BJ (cell line): ENCODE measurements around the gene FBXL14. TPM values are rescaled to one million over a fixed set of nuclear protein-coding genes. Genes with fewer than 3 reads are reported as not detected.
A peak's percentile ranks its signal among the peaks of the same experiment; 100 is the strongest.
"Not testable (repeated sequence)": the region's sequence is repeated elsewhere in the genome, so short reads cannot be mapped to it uniquely, and the experiment has no call there.

Source experiments
- CTCF ChIA-PET: fragments of 350-600 bp; formaldehyde crosslinking; extraction: SDS; loops from one replicate; lab custom pipeline; 2021; ENCODE audit warnings: antibody characterized with exemption, inconsistent platforms; lab: Yijun Ruan, JAX
- POLR2A ChIA-PET: fragments of 300-600 bp; sonication (Branson Sonifier 250); formaldehyde crosslinking; extraction: SDS; loops from one replicate; lab custom pipeline; 2021; ENCODE audit warnings: antibody characterized with exemption; lab: Charles Lee
- DNase-seq: peaks from one replicate; pipeline ENCODE4 v3.0.0-alpha.2; 2011; ENCODE audit warnings: low read depth
- H3K27me3 ChIP-seq: 2 replicates; pipeline ENCODE4 v1.6.0; 2011; ENCODE audit warnings: low read length; ENCODE audit not compliant: control insufficient read depth, insufficient read depth
- H3K36me3 ChIP-seq: 2 replicates; pipeline ENCODE4 v1.5.1; 2011; ENCODE audit warnings: low read length; ENCODE audit not compliant: control insufficient read depth, insufficient read depth
- H3K4me3 ChIP-seq: 2 replicates; pipeline ENCODE4 v1.5.1; 2011; ENCODE audit warnings: low read depth, mild to moderate bottlenecking, control low read depth, low read length
- polyA plus RNA-seq: library from polyadenylated mRNA; depleted of rRNA; stranded (reverse); fragments of >200 nt; gene quantifications from 2 replicates; pipeline ENCODE4 v1.2.3, GENCODE V29; 2011
- TF ChIP-seq, protein P1 (sequence below): IDR thresholded peaks from 2 replicates; pipeline ENCODE4 v1.5.1; 2011; ENCODE audit warnings: low read depth, mild to moderate bottlenecking, control low read depth, inconsistent platforms, low read length, moderate library complexity; ENCODE audit not compliant: insufficient read depth

Gene FBXL14
- polyA plus RNA-seq, 1 experiment, result 9.4 TPM

DNA sequence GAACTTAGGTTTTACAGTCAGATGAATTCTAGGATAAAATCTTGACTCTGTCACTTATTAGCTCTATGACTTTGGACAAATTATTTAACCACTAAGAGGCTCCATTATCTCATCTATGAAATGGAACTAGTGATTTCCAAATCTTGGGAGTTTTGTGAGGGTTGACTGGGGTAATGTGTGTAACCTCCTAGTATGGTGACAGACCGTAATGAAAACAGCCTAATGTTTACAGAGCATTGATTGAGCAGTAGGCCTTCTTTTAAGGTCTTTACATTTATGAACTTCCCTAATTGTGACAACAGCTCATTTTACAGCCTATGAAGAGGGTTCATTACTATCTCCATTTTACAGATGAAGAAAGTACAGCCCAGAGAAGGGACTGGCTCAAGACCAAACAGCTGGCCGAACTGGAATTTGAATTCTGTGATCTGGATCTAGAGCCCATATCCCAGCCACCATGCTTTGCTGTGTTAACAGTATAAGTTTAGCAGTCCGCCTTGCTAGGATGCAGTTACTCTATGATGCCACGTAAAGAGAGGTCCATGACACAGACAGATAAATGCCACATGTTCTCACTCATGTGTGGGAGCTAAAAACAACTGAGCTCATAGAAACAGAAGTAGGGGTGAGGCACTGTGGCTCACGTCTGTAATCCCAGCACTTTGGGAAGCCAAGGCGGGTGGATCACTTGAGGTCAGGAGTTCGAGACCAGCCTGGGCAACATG is 9.1 kb upstream of the FBXL14 start:
- Histone ChIP-seq H3K4me3 (no peak overlapping the region), H3K27me3 (no peaks in the 10 kb centered on the region), H3K36me3 (no peaks in the 10 kb centered on the region)
- CTCF ChIA-PET, result interaction anchor here (0.6 to 2.5 kb wide), 7 partner anchors 11 to 485 kb away, joined by 3 to 10 read pairs (median 7); no protein-coding TSS in a partner anchor
- DNase-seq, result no peak
- POLR2A ChIA-PET, result interaction anchor here (0.6 kb wide), 1 partner anchor 18 kb away, joined by 5 read pairs; no protein-coding TSS in a partner anchor
- TF ChIP-seq, protein P1, sequence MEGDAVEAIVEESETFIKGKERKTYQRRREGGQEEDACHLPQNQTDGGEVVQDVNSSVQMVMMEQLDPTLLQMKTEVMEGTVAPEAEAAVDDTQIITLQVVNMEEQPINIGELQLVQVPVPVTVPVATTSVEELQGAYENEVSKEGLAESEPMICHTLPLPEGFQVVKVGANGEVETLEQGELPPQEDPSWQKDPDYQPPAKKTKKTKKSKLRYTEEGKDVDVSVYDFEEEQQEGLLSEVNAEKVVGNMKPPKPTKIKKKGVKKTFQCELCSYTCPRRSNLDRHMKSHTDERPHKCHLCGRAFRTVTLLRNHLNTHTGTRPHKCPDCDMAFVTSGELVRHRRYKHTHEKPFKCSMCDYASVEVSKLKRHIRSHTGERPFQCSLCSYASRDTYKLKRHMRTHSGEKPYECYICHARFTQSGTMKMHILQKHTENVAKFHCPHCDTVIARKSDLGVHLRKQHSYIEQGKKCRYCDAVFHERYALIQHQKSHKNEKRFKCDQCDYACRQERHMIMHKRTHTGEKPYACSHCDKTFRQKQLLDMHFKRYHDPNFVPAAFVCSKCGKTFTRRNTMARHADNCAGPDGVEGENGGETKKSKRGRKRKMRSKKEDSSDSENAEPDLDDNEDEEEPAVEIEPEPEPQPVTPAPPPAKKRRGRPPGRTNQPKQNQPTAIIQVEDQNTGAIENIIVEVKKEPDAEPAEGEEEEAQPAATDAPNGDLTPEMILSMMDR, result no peak

DNA sequence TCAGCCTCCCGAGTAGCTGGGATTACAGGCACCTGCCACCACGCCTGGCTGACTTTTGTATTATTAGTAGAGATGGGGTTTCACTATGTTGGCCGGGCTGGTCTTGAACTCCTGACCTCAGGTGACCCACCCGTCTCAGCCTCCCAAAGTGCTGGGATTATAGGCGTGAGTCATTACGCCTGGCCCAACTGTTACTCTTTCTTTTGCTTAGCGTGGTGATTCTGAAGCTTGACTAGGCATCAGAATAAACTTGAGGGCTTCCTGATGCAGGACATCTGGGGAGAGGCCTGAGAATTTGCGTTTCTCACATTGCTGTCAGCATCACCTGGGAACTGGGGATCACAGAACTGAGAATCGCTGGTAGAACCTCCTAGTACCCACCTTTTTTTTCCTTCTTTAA is 8.3 kb upstream of the FBXL14 start:
- H3K27me3 ChIP-seq, DNase-seq, H3K4me3 ChIP-seq, POLR2A ChIA-PET, H3K36me3 ChIP-seq: not testable (repeated sequence)
- CTCF ChIA-PET, result interaction anchor here (0.6 to 2.5 kb wide), 5 partner anchors 10 to 484 kb away, joined by 3 to 10 read pairs (median 9); no protein-coding TSS in a partner anchor

DNA sequence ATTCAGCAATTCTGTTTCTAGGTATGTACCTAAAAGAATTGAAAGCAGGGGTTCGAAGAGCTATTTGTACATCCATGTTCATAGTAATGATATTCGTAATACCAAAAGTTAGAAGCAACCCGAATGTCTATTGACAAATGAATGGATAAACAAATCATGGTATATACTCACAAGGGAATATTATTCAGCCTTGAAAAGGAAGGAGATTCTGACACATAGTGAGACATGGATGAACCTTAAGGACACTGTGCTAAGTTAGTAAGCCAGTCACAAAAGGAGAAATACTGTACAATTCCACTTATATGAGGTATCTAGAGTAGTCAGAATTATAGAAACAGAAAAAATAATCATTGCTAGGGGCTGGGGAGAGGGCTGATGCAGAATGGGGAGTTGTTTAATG is 4.4 kb upstream of the FBXL14 start:
- TF ChIP-seq, protein P1, result no peak
- DNase-seq, result no peak
- CTCF ChIA-PET, result interaction anchor here (2.1 kb wide), 1 partner anchor 481 kb away, joined by 5 read pairs; no protein-coding TSS in a partner anchor
- no peaks in the 10 kb centered on the region for H3K27me3 ChIP-seq
- H3K36me3 ChIP-seq, result no peaks in the 10 kb centered on the region
- no peak overlapping the region for H3K4me3 ChIP-seq
- POLR2A ChIA-PET, result no interaction called here

DNA sequence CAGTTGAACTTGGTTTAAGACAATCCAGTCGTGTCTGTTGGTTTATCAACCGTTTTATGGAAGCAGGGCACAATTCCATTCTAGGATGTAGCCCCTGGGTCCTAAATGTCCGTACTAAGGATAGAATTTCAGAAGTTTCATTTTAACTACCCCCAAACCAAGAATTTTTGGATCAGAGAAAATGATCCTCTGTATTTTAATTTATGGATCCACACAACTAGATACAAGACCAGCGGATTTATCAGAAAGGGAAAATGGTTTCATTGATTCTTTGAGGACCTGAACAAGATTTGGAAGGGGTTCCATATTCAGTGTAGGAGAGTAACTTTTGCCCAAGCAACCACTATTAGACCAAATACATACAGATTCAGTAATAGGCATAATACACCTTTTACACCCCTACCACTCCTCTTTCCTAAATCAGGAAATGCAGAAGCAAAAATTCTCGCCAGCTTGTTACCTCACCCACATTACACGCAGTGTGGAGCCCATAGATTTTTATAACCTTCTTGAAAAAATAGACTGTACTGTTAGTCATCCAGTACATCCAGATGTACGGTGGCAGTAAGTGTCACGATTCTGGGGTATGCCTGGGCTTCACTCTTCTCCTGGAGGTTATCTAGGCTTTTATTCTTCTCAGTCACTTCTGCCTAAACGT is 1.4 kb upstream of the FBXL14 start:
- no peak for DNase-seq
- TF ChIP-seq, protein P1, result no peak
- ChIA-PET POLR2A (no interaction called here), CTCF (interaction anchor here (1.2 to 1.6 kb wide), 2 partner anchors 9 to 344 kb away, joined by 4 read pairs; no protein-coding TSS in a partner anchor)
- H3K27me3 ChIP-seq, result no peaks in the 10 kb centered on the region
- peaks cover 6% of the 10 kb centered on the region for H3K36me3 ChIP-seq
- no peak overlapping the region for H3K4me3 ChIP-seq

DNA sequence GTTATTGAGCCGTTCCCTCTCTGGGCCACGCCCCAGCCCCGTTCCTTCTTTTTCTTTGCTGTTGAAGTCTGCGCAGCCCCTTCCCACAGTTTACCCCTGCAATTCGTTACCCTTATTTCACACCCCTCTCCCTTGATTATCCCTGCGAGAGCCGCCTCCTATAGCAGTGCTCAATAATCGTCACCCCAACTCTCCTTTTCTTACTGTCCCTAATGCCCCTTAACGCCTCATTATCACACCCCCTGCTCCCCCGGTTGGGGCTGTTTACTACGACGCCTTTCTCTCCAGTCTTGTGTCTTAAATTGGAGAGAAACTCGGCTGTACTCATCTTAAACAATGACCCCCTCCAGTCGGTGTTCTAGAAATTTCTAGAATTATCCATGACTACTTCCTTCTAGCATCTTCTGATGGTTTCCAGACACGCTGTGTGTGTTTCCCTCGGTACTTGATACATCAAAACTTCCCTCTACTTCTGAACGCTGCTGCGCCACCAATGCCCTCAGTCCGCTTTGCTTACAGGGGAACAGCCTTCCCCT is 713 bp upstream of the FBXL14 start:
- TF ChIP-seq, protein P1, result no peak
- peak overlapping the region; percentile 61 for H3K4me3 ChIP-seq
- ChIA-PET CTCF (interaction anchor here (0.7 to 1.6 kb wide), 5 partner anchors 10 to 477 kb away, joined by 3 to 4 read pairs (median 4); no protein-coding TSS in a partner anchor), POLR2A (no interaction called here)
- H3K36me3 ChIP-seq, result peaks cover 8% of the 10 kb centered on the region
- DNase-seq, result no peak
- no peaks in the 10 kb centered on the region for H3K27me3 ChIP-seq
